GM19351 (cell line): ENCODE results near the gene DENND2C.
"Not testable (repeated sequence)": the region's sequence is repeated elsewhere in the genome, so short reads cannot be mapped to it uniquely, and the experiment has no call there.

Source experiments
- ATAC-seq: cut with Tn5 transposase; IDR thresholded peaks from one replicate; pipeline ENCODE4 v1.9.1; 2021; ENCODE audit warnings: mild to moderate bottlenecking, moderate library complexity; ENCODE audit not compliant: unreplicated experiment

DENND2C gene

GRCh38 chr1:114607223-114607622 lies 62.6 kb downstream of the DENND2C start:
- no peak for ATAC-seq

DNA sequence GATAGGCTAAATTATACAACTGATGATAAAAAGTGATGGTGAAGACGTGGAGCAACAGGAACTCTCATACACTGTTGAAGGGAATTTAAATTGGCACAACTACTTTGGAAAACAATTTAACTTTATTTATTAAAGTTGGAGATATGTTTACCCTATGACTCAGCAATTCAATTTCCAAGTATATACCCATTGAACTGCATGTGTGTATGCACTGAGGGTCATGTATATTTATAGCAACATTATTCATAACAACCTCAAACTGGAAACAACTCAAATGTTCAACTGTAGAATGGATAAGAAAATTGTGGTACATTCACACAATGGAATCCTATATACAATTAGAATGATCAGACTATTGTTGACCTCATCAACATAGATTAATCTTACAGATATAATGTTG lies 71.9 kb downstream of the DENND2C start:
- ATAC-seq: no peak

- no peak for ATAC-seq
Observed at GRCh38 chr1:114595602-114596001, 74.2 kb downstream of the DENND2C start.

DNA sequence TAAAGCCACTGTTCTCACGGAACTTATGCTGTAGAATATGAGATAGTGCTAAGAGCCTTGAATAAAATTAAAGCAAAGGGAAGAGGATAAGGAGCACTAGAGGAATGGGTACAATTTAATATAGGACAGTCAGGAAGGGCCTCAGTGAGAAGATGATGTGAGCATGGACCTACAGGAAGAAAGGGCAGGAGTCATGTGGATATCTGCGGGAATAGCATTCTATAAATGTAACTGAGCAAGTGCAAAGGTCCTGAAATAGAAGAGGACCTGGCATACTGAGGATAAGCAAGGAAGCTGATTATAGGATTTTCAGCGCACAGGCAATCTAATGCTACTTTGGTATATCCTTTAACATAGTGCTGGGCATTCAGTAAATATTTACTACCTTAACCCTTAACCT lies 75.8 kb downstream of the DENND2C start:
- ATAC-seq: no peak

- ATAC-seq: no peak
Observed at GRCh38 chr1:114589122-114589521, 80.7 kb downstream of the DENND2C start.

- ATAC-seq: no peak
Observed at GRCh38 chr1:114588196-114588689, 81.6 kb downstream of the DENND2C start.

DNA sequence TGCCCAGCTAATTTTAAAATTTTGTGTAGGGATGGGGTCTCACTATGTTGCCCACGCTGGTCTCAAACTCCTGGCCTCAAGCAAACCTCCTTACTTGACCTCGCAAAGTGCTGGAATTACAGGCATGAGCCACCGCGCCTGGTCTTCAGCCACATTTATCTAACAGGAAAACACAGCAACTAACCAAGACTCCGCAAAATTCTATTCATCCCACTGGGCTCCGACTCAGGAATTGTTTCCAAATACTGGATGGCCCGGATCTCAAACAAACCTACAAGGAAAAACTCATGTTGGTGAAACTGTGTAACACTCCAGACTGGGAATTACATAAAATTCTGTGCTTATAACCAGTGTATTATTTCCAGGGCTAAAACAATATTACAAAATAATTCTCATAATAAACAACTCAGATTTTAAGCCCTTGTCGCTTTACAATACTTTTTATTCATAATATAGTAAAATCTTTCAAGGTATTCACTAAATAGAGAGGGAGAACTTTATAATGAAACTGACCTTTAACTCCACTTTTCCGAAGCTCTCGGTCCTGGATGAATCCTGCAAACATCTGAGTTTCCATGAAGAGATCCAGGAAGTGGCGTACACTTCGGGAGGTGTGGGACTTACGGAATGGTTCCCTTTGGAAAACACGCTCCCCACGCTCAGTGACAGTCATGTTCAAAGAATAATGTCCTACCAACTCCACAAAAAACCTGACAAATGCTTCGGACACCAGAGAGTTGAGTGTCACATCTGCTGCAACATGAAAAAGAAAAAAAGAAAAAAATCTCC lies 82.5 kb downstream of the DENND2C start:
- no peak for ATAC-seq

- ATAC-seq: no peak
Observed at GRCh38 chr1:114586513-114587047, 83.3 kb downstream of the DENND2C start.

- ATAC-seq: no peak
Observed at GRCh38 chr1:114585231-114585630, 84.6 kb downstream of the DENND2C start.

- ATAC-seq: peak; percentile 100
Observed at GRCh38 chr1:114581335-114582287, 88.2 kb downstream of the DENND2C start, which contains the start of gene BCAS2. Gene BCAS2 (minus strand): TSS chr1:114581615. CDS start chr1:114581591, 24 bp downstream.

DNA sequence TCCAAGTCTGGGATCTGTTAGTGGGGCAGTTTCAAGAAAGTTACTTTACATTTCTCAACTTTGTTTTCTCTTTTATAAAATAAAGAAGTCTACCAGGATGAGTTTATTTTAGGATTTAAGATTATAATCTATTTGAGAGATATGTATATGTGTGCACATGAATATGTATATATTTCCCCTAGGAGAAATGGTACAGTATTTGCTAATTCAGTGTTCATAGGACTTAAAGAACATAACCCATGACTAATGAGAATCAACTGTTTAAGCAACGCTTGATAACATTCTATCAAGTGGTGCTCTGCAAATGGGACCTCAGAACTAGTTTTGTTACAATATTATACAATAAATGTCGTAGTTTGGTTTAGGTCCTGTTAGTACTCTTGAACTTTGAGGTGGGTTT lies 95.5 kb downstream of the DENND2C start:
- ATAC-seq: no peak

- ATAC-seq: no peak
Observed at GRCh38 chr1:114564141-114564540, 105.7 kb downstream of the DENND2C start.

DNA sequence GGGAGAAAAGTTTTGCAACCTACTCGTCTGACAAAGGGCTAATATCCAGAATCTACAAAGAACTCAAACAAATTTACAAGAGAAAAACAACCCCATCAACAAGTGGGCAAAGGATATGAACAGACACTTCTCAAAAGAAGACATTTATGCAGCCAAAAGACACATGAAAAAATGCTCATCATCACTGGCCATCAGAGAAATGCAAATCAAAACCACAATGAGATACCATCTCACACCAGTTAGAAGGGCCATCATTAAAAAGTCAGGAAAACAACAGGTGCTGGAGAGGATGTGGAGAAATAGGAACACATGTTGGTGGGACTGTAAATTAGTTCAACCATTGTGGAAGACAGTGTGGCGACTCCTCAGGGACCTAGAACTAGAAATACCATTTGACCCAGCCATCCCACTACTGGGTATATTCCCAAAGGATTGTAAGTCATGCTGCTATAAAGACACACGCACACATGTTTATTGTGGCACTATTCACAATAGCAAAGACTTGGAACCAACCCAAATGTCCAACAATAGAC lies 106.8 kb downstream of the DENND2C start:
- ATAC-seq: not testable (repeated sequence)

GRCh38 chr1:114561333-114561732 lies 108.5 kb downstream of the DENND2C start:
- ATAC-seq: no peak

GRCh38 chr1:114559356-114559755 lies 110.5 kb downstream of the DENND2C start:
- ATAC-seq: peak; percentile 59

- ATAC-seq: peak; percentile 71
Observed at GRCh38 chr1:114558544-114558943, 111.3 kb downstream of the DENND2C start.

DNA sequence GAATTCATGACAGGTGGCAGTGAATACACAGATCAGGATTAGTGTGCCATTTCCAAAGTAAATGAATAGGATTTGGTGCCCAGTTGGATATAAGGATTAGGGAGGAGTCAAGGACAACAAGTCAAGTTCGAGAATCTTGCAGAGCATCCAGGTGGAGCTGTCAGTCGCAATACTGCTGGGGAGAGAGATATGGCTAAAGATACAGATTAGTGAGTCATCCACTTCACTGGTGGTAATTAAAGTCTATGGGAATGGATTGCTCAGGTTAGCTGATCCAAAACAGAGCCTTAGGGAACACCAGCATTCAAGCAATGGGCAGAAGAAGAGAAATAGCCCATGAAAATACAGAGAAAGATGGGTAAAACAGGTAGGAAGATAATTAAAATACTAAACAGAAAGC lies 115.3 kb downstream of the DENND2C start:
- ATAC-seq: no peak

GRCh38 chr1:114552106-114552639 lies 117.7 kb downstream of the DENND2C start:
- ATAC-seq: no peak

DNA sequence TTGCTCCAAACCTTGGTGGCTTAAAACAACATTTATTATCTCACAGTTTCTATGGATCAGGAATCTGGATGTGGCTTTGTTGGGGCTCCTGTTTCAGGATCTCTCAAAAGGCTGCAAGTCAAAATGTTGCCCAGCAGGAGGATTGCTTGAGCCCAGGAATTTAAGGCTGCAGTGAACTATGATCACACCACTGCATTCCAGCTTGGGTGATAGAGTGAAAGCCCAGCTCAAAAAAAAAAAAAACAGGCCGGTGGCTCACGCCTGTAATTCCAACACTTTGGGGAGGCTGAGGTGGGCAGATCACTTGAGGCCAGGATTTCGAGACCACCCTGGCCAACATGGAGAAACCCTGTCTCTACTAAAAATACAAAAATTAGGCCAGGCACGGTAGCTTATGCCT lies 118.4 kb downstream of the DENND2C start:
- no peak for ATAC-seq

GRCh38 chr1:114550336-114550735 lies 119.5 kb downstream of the DENND2C start:
- ATAC-seq: no peak

DNA sequence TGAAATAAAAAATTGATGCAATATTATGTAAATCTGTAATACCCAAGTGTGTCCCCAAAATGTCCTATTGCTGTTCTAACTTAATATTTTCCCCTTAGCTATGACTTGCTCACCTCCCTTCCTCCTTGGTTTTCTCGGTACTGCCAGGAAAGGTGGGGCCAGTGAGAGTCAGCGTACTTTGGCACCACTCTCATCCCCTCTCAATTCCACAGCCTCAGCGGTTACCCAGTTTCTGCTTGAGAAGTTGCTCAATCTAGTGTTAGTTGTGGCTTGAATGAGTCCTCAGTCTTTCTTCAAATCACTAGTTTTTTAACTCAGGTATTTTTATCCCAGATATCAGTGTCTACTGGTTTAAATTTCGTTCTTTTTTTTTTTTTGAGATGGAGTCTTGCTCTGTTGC lies 120.7 kb downstream of the DENND2C start:
- ATAC-seq: no peak
